ENCODE data around the gene CCL20. TPM values are rescaled to one million over a fixed set of nuclear protein-coding genes. Genes with fewer than 3 reads are reported as not detected.
A peak's percentile ranks its signal among the peaks of the same experiment; 100 is the strongest.

Gene CCL20
- total RNA-seq, 1 donor from 2014 or later: 3.7 TPM

GRCh38 chr2:227848146-227848545, 34.5 kb downstream of the CCL20 start:
- TF ChIP-seq, protein P1, sequence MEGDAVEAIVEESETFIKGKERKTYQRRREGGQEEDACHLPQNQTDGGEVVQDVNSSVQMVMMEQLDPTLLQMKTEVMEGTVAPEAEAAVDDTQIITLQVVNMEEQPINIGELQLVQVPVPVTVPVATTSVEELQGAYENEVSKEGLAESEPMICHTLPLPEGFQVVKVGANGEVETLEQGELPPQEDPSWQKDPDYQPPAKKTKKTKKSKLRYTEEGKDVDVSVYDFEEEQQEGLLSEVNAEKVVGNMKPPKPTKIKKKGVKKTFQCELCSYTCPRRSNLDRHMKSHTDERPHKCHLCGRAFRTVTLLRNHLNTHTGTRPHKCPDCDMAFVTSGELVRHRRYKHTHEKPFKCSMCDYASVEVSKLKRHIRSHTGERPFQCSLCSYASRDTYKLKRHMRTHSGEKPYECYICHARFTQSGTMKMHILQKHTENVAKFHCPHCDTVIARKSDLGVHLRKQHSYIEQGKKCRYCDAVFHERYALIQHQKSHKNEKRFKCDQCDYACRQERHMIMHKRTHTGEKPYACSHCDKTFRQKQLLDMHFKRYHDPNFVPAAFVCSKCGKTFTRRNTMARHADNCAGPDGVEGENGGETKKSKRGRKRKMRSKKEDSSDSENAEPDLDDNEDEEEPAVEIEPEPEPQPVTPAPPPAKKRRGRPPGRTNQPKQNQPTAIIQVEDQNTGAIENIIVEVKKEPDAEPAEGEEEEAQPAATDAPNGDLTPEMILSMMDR (IDR thresholded peaks at IDR 0.05; ENCODE audit: insufficient read depth, low read length, severe bottlenecking): no peak
- H3K36me3 ChIP-seq (ENCODE audit: control insufficient read depth, insufficient read depth, low read length): no peaks in the 10 kb centered on the region
- FAIRE-seq: no peak
- peak; percentile 7 for DNase-seq (ENCODE audit: low read depth)
- H3K27me3 ChIP-seq (ENCODE audit: control insufficient read depth, insufficient read depth, low read length): no peaks in the 10 kb centered on the region
- H3K4me3 ChIP-seq (ENCODE audit: low read depth, low read length): no peak overlapping the region

GRCh38 chr2:227848586-227848985, 34.9 kb downstream of the CCL20 start:
- Histone ChIP-seq H3K4me3 (ENCODE audit: low read depth, low read length) (no peak overlapping the region), H3K27me3 (ENCODE audit: control insufficient read depth, insufficient read depth, low read length) (no peaks in the 10 kb centered on the region), H3K36me3 (ENCODE audit: control insufficient read depth, insufficient read depth, low read length) (no peaks in the 10 kb centered on the region)
- TF ChIP-seq, protein P1 (IDR thresholded peaks at IDR 0.05; ENCODE audit: insufficient read depth, low read length, severe bottlenecking): no peak
- FAIRE-seq (no peak), DNase-seq (ENCODE audit: low read depth) (peak; percentile 96)

DNA sequence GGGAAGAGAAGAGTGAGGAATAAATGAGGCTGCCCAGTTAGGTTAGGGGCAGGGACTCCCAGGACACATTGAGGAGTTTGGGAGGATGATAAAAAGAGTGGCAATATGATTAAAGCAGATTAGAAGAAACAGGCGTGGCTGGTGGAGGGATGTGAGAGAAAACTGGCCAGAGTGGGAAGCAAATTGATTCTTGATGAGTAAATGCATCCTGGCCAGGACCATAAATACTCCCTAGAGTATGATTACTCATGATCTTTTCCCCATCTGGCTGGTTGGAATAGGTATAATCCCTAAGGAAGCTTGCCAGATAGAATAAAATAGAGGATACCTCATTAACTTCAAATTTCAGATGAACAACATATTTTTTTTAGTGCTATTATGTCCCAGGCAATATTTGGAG, 36.3 kb downstream of the CCL20 start:
- TF ChIP-seq, protein P1 (IDR thresholded peaks at IDR 0.05; ENCODE audit: insufficient read depth, low read length, severe bottlenecking): no peak
- H3K27me3 ChIP-seq (ENCODE audit: control insufficient read depth, insufficient read depth, low read length): no peaks in the 10 kb centered on the region
- H3K36me3 ChIP-seq (ENCODE audit: control insufficient read depth, insufficient read depth, low read length): no peaks in the 10 kb centered on the region
- FAIRE-seq (no peak), DNase-seq (ENCODE audit: low read depth) (peak; percentile 85)
- no peak overlapping the region for H3K4me3 ChIP-seq (ENCODE audit: low read depth, low read length)

DNA sequence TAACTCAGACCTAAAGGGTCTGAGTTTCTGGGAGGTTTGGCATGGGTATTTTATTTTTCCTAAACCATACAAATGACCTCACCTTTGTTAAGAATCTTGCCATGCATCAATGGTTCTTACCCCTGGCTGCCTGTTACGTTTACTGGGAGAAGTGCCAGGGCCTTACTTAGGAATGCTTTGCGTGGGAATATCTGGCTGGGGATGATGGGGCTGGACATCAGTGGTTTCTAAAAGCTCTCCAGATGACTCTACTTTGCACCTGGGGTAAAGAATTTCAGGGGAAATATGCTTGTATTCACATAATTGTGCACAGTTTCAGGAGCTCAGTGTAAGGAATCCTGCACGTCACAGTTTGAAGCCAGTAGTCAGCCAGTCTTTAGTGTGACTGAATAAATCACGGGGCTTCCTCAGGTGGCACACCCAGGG, 39.6 kb downstream of the CCL20 start:
- FAIRE-seq (peak; percentile 55), DNase-seq (ENCODE audit: low read depth) (peak; percentile 95)
- no peak overlapping the region for H3K4me3 ChIP-seq (ENCODE audit: low read depth, low read length)
- no peaks in the 10 kb centered on the region for H3K27me3 ChIP-seq (ENCODE audit: control insufficient read depth, insufficient read depth, low read length)
- TF ChIP-seq, protein P1 (IDR thresholded peaks at IDR 0.05; ENCODE audit: insufficient read depth, low read length, severe bottlenecking): no peak
- no peaks in the 10 kb centered on the region for H3K36me3 ChIP-seq (ENCODE audit: control insufficient read depth, insufficient read depth, low read length)

- Histone ChIP-seq H3K27me3 (ENCODE audit: control insufficient read depth, insufficient read depth, low read length) (no peaks in the 10 kb centered on the region), H3K4me3 (ENCODE audit: low read depth, low read length) (no peak overlapping the region), H3K36me3 (ENCODE audit: control insufficient read depth, insufficient read depth, low read length) (no peaks in the 10 kb centered on the region)
- TF ChIP-seq, protein P1 (IDR thresholded peaks at IDR 0.05; ENCODE audit: insufficient read depth, low read length, severe bottlenecking): no peak
- DNase-seq (ENCODE audit: low read depth): peak; percentile 56
- no peak for FAIRE-seq
Observed at GRCh38 chr2:227853765-227854271, 40.2 kb downstream of the CCL20 start.

GRCh38 chr2:227855440-227855839, 41.8 kb downstream of the CCL20 start:
- H3K4me3 ChIP-seq (ENCODE audit: low read depth, low read length): no peak overlapping the region
- DNase-seq (ENCODE audit: low read depth): no peak
- no peak for FAIRE-seq
- TF ChIP-seq, protein P1 (IDR thresholded peaks at IDR 0.05; ENCODE audit: insufficient read depth, low read length, severe bottlenecking): no peak
- no peaks in the 10 kb centered on the region for H3K36me3 ChIP-seq (ENCODE audit: control insufficient read depth, insufficient read depth, low read length)
- H3K27me3 ChIP-seq (ENCODE audit: control insufficient read depth, insufficient read depth, low read length): no peaks in the 10 kb centered on the region

Data from bronchial epithelial cell (primary cell).